NT2/D1 (cell line): ENCODE results near the gene CLCN7.

ENCODE experiments used
- SUZ12 ChIP-seq: IDR thresholded peaks from 2 replicates; pipeline ENCODE4 v1.6.1; 2011; ENCODE audit not compliant: insufficient read length, insufficient read depth; ENCODE audit errors: extremely low read depth
- YY1 ChIP-seq: IDR thresholded peaks from 2 replicates; pipeline ENCODE4 v1.6.1; 2011; ENCODE audit not compliant: insufficient read length, insufficient read depth
- ZNF274 ChIP-seq: IDR thresholded peaks from 2 replicates; pipeline ENCODE4 v1.6.1; 2011; ENCODE audit warnings: mild to moderate bottlenecking, low read depth, low read length

GRCh38 chr16:1458977-1459341 lies 15.9 kb downstream of the CLCN7 start:
- no peak for TF ChIP-seq YY1
- no peak for TF ChIP-seq ZNF274
- TF ChIP-seq SUZ12, result no peak
